ENCODE data around the gene GATD1. TPM values are rescaled to one million over a fixed set of nuclear protein-coding genes. Genes with fewer than 3 reads are reported as not detected.

Gene GATD1
- total and polyA plus RNA-seq, 4 donors, result 22.1 to 63.1 (median 39.1) TPM

DNA sequence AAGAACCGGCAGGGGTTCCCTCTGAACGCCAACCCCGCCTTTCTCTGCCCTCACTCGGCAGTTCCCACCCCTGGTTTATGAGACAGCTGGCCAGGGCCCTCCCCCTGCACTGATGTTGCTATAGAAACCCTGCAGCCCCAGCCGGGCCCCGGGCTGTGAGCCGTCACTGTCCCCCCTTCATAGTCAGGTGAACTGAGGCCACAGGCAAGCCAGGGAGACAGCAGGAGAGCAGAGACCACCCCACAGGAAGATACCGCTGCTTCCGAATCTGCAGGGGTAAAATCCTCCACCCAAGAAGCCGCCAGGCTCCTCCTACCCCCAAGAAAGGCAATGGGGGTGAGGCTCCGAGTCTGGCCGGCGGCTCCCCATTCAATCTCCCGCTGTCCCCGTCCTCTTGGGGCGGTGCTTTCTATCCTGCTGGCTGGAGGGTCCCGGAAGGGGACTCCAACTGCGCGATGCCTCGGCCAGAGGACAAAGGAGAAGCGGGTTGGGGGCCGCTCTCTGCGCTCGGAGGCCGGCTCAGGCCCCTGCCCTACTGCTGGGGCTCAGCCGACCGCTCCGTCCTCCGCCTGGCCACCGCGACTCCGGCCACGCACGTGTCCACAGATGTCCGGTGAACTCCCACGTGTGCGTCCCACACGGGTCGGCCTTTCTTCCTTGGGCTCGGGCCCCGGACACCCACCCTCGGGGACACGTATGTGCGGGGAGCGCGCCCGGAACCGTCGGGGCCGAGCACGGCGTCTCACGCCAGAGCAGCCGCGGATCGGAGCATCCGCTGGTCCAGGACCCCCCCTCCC is 20.2 kb upstream of the GATD1 start:
- TF ChIP-seq, protein P1, sequence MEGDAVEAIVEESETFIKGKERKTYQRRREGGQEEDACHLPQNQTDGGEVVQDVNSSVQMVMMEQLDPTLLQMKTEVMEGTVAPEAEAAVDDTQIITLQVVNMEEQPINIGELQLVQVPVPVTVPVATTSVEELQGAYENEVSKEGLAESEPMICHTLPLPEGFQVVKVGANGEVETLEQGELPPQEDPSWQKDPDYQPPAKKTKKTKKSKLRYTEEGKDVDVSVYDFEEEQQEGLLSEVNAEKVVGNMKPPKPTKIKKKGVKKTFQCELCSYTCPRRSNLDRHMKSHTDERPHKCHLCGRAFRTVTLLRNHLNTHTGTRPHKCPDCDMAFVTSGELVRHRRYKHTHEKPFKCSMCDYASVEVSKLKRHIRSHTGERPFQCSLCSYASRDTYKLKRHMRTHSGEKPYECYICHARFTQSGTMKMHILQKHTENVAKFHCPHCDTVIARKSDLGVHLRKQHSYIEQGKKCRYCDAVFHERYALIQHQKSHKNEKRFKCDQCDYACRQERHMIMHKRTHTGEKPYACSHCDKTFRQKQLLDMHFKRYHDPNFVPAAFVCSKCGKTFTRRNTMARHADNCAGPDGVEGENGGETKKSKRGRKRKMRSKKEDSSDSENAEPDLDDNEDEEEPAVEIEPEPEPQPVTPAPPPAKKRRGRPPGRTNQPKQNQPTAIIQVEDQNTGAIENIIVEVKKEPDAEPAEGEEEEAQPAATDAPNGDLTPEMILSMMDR (IDR thresholded peaks at IDR 0.05; ENCODE audit: control extremely low read depth, extremely low read depth), result no peak
- H3K9me3 ChIP-seq (ENCODE audit: control insufficient read depth in 4 of 4, insufficient read depth in 3 of 4, low read length in 3 of 4), result no peaks in the 10 kb centered on the region
- peak; percentile 89 for DNase-seq
- H3K27ac ChIP-seq (ENCODE audit: low read depth in 1 of 2, low read length in 1 of 2), result peak overlapping the region; percentile 17 to 83
- peak; percentile 60 for ATAC-seq (ENCODE audit: insufficient read depth, low FRiP score)
- peaks cover 0 to 22% (median 15%) of the 10 kb centered on the region in 5 donors for H3K4me1 ChIP-seq (ENCODE audit: control insufficient read depth in 5 of 5, insufficient read depth in 5 of 5, low read length in 5 of 5)
- 0% methylated on average over 42 to 57 of the region's 57 CpGs for WGBS, 2 donors
- H3K36me3 ChIP-seq (ENCODE audit: control insufficient read depth in 4 of 4, insufficient read depth in 4 of 4, low read length in 4 of 4), result peaks cover 0 to 31% (median 6%) of the 10 kb centered on the region in 4 donors
- H3K4me3 ChIP-seq, result peak overlapping the region; percentile 48
- H3K9ac ChIP-seq (ENCODE audit: insufficient read depth in 1 of 2, low read length in 2 of 2), result peak overlapping the region in 1 of 2 donors; percentile 8
- no peaks in the 10 kb centered on the region for H3K27me3 ChIP-seq (ENCODE audit: control insufficient read depth in 3 of 3, insufficient read depth in 3 of 3, low read length in 2 of 3)

DNA sequence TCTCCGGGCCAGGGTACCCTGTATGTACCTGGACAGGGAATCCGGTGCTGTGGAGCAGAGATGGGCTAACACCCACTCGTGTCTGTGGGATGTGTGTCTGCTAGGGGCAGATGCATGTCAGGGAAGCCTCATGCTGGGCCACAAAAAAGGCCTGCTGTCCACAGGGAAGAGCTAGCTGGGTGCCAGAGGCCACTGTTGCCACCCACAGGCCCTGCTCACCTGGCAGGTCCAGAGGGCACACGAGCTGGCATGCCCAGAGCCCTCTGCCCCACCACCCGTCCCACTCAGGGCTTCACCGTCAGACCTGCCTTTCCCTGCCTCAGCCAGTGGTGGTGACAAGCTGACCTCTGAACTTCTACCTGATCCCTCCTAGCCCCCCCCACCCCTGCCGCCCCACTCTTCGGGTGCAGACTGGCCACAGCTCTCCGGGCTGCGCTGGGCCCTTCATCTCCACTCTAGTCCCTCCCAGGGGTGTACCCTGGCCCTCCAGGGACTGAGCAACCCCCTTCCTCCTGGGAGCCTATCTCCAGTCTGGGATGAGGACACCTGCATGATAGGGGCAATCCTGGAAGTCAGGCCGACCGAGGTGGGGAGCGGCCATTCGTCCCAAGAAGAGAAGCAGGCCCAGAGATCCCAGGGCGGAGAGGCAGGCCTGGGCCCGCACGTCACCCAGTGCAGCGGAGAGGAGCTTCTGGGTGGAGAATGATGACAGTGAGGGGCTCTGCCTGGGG is 19.4 kb upstream of the GATD1 start:
- Histone ChIP-seq H3K27me3 (ENCODE audit: control insufficient read depth in 3 of 3, insufficient read depth in 3 of 3, low read length in 2 of 3) (no peaks in the 10 kb centered on the region), H3K36me3 (ENCODE audit: control insufficient read depth in 4 of 4, insufficient read depth in 4 of 4, low read length in 4 of 4) (peaks cover 0 to 36% (median 6%) of the 10 kb centered on the region in 4 donors), H3K9me3 (ENCODE audit: control insufficient read depth in 4 of 4, insufficient read depth in 3 of 4, low read length in 3 of 4) (no peaks in the 10 kb centered on the region), H3K4me3 (peak overlapping the region; percentile 48), H3K9ac (ENCODE audit: insufficient read depth in 1 of 2, low read length in 2 of 2) (peak overlapping the region in 1 of 2 donors; percentile 87), H3K27ac (ENCODE audit: low read depth in 1 of 2, low read length in 1 of 2) (peak overlapping the region; percentile 17 to 83), H3K4me1 (ENCODE audit: control insufficient read depth in 5 of 5, insufficient read depth in 5 of 5, low read length in 5 of 5) (peaks cover 0 to 22% (median 15%) of the 10 kb centered on the region in 5 donors)
- DNase-seq, result no peak
- ATAC-seq (ENCODE audit: insufficient read depth, low FRiP score), result no peak
- TF ChIP-seq, protein P1 (IDR thresholded peaks at IDR 0.05; ENCODE audit: control extremely low read depth, extremely low read depth), result no peak
- 22 to 32% methylated on average over 18 of the region's 18 CpGs for WGBS, 2 donors

GRCh38 chr11:795634-796564 is 18.6 kb upstream of the GATD1 start:
- peak; percentile 39 for ATAC-seq (ENCODE audit: insufficient read depth, low FRiP score)
- TF ChIP-seq, protein P1 (IDR thresholded peaks at IDR 0.05; ENCODE audit: control extremely low read depth, extremely low read depth), result no peak
- Histone ChIP-seq H3K9me3 (ENCODE audit: control insufficient read depth in 4 of 4, insufficient read depth in 3 of 4, low read length in 3 of 4) (no peaks in the 10 kb centered on the region), H3K4me1 (ENCODE audit: control insufficient read depth in 5 of 5, insufficient read depth in 5 of 5, low read length in 5 of 5) (peaks cover 0 to 22% (median 15%) of the 10 kb centered on the region in 5 donors), H3K4me3 (peak overlapping the region; percentile 49), H3K27ac (ENCODE audit: low read depth in 1 of 2, low read length in 1 of 2) (peak overlapping the region; percentile 14 to 83), H3K9ac (ENCODE audit: insufficient read depth in 1 of 2, low read length in 2 of 2) (peak overlapping the region; percentile 28 to 87), H3K36me3 (ENCODE audit: control insufficient read depth in 4 of 4, insufficient read depth in 4 of 4, low read length in 4 of 4) (peaks cover 0 to 38% (median 7%) of the 10 kb centered on the region in 4 donors), H3K27me3 (ENCODE audit: control insufficient read depth in 3 of 3, insufficient read depth in 3 of 3, low read length in 2 of 3) (no peaks in the 10 kb centered on the region)
- DNase-seq, result peak; percentile 82 to 90 (median 86)
- WGBS, 2 donors, result 3 to 4% methylated on average over 23 to 26 of the region's 26 CpGs

Measured in lung (tissue), 12 donors.